GM12878 (cell line): ENCODE measurements around the gene ELK3.

Source experiments
- HDAC2 ChIP-seq: fragments of 200-600 bp; sonication (generic); IDR thresholded peaks from 2 replicates; pipeline ENCODE4 v1.6.1; 2017
- IRF5 ChIP-seq: fragments of 450-650 bp; IDR thresholded peaks from 2 replicates; pipeline ENCODE4 v1.6.1; 2017; ENCODE audit warnings: borderline replicate concordance
- JUNB ChIP-seq: IDR thresholded peaks from 2 replicates; pipeline ENCODE4 v1.6.1; 2016; ENCODE audit warnings: antibody characterized with exemption, mild to moderate bottlenecking
- MTA2 ChIP-seq: fragments of 450-650 bp; IDR thresholded peaks from 2 replicates; pipeline ENCODE4 v1.6.1; 2016; ENCODE audit warnings: low read depth, mild to moderate bottlenecking, moderate library complexity
- YY1 ChIP-seq: IDR thresholded peaks from 2 replicates; pipeline ENCODE4 v1.6.1; 2011; ENCODE audit warnings: low read depth, mild to moderate bottlenecking, low read length
- ZNF687 ChIP-seq: fragments of 450-650 bp; IDR thresholded peaks from 2 replicates; pipeline ENCODE4 v1.6.1; 2017; ENCODE audit warnings: mild to moderate bottlenecking, moderate library complexity
- TF ChIP-seq, protein P1 (sequence below): IDR thresholded peaks from 2 replicates; pipeline ENCODE4 v1.6.1; 2012; ENCODE audit warnings: low read depth, low read length, improper control_type of control experiment

- TF ChIP-seq HDAC2 (no peak), JUNB (no peak), YY1 (no peak), MTA2 (no peak), IRF5 (no peak), ZNF687 (no peak)
- TF ChIP-seq, protein P1, sequence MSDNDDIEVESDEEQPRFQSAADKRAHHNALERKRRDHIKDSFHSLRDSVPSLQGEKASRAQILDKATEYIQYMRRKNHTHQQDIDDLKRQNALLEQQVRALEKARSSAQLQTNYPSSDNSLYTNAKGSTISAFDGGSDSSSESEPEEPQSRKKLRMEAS, result no peak
These were observed 30.0 kb downstream of the ELK3 start for GRCh38 chr12:96224219-96224615.
